Measurements from ENCODE around the gene NT5E.

Gene NT5E

DNA sequence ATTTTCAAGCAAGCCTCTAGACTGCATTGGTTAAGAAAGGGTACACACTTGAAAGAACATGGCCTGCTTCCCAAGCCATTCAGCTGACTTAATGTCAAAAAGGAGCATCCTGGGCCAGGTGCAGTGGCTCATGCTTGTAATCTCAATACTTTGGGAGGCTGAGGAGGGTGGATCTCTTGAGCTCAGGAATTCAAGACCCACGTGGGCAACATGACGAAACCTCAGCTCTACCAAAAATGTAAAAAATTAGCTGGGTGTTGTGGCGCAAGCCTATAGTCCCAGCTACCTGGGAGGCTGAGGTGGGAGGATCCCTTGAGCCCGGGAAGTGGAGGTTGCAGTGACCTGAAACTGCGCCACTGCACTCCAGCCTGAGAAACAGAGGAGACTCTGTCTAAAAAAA is 26.9 kb upstream of the NT5E start:
- DNase-seq = no peak

DNA sequence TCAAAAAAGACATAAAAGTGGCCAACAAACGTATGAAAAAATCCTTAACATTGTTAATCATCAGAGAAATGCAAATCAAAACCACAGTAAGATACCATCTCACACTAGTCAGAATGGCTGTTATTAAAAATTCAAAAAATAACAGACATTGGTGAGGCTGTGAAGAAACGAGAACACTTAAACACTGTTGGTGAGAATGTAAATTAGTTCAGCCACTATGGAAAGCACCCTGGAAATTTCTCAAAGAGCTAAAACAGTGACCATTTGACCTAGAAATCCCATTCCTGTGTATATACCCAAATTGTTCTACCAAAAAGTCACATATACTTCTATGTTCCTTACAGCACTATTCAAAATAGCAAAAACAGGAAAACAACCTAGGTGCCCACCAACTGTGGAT is 24.9 kb upstream of the NT5E start:
- no peak for DNase-seq

DNA sequence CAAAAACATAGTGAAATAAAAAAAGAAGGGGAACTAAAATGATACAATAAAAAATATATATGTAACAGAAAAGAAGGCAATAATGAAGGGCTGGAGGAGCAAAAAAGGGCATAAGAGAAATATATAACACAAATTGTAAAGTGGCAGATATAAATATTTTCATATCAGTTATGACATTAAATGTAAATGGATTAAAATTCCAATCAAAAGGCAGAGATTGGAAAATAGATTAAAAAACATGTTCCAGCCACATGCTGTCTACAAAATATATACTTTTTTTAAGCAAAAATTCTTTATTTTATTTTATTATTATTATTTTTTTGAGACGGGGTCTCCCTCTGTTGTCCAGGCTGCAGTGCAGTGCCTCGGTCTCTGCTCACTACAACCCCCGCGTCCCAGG is 23.9 kb upstream of the NT5E start:
- no peak for DNase-seq

DNA sequence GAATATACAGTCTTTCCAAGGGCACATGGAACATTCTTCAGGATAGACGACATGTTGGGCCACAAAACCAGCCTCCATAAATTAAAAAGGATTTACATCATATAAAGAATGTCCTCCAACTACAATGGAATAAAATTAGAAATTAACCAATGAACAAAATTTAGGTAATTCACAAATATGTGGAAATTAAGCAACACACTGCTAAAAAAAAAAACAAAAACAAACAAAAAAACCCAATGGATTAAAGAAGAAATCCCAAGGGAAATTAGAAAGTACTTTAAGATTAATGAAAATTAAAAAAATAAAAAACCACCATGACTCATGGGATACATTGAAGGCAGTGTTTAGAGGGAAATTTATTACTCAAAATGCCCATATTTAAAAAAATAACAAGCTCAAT is 21.4 kb upstream of the NT5E start:
- DNase-seq = no peak

DNA sequence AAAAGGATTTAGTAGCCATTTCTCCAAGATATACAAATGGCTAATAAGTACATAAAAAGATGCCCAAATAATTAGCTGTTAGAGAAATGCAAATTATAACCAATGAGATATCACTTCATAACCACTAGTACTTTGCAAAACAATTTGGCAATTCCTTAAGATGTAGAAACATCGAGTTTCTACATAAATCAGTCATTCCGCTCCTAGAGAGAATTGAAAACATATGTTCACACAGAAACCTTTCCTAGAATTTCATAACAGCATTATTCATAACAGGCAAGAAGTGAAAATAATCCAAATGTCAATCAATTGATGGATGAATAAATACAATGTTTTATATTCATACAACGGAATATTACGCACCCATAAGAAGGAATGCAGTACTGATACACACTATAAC is 20.5 kb upstream of the NT5E start:
- no peak for DNase-seq

DNA sequence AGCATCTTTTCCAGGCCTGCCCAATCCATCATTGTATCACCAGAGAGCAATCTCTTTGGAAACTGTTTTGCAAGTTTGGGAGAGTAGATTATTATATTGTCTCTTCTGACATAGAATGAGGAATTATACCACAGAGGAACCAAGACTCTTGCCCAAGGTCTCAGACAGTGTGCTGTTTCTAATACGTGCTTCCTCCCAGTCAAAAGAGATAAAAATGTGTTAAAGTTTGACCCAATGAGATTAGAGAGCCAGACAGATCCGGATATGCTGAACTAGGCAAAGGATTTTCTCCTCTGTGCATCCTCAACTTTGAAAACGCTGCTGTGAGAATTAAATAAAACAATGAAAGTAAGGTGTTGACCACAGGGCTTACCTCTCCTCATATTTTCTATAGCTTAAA is 18.6 kb upstream of the NT5E start:
- DNase-seq = no peak

DNA sequence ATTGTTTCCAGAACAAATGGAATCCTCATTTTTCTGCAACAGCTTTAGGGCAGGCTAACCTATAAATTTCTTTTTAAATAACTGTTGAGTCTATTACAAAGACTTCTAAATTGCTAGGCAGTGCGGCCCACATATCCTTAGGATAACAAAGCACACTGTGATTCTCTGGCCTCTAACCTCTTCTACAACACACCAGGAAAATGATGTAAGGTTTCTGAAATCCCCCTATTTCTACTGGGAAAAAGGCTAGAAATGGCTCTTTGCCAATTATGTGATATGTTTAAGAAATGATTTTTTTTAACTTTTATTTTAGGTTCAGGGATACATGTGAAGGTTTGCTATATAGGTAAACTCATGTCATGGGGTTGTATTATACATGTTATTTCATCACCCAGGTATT is 17.3 kb upstream of the NT5E start:
- no peak for DNase-seq

DNA sequence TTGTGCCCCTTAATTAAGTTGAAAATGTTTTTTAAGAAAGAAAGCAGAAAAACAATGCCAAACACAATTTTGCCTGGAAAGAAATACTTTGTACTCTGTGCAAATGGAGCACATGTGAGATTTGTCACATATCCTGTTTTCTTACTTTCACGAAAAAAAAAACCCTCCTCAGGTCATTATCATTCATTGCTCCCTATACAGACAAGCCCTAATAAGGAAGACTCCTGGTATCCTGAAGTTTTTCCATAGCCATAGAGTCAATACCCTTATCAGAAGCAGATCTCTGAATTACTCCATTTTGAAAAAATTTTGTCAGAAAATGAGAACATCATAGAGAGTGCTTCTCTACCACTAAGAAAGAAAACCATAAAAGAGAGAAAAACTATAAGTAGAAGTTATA is 14.0 kb upstream of the NT5E start:
- no peak for DNase-seq

DNA sequence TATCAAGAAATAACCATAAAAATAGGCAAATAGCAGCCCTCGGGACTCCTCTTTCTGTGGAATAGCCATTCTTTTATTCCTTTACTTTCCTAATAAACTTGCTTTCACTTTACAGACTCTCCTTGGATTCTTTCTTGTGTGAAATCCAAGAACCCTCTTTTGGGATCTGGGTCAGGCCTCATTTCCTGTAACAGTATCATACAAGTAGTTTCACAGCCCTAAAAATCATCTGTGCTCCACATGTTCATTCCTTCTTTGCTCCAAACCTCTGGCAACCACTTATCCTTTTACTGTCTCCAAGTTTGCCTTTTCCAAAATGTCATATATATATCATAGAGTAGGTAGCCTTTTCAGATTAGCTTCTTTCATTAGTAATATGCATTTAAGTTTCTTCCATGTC is 13.5 kb upstream of the NT5E start:
- DNase-seq = no peak

DNA sequence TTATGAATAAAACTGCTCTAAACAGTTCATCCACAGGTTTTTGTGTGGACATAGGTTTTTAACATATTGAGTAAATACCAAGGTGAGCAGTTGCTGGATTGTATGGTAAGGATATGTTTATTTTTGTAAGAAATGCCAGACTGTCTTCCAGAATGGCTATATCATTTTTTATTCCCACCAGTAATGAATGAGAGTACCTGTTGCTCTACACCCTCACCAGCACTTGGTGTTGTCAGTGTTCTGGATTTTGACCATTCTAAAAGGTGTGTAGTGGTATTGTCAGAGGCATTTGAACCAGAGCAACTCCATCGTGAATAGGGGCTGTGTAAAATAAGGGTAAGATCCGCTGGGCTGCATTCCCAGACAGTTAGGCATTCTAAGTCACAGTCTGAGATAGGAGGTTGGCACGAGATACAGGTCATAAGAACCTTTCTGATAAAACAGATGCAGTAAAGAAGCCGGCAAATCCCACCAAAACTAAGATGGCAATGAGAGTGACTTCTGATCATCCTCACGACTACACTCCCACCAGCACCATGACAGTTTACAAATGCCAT is 12.9 kb upstream of the NT5E start:
- DNase-seq = no peak

DNA sequence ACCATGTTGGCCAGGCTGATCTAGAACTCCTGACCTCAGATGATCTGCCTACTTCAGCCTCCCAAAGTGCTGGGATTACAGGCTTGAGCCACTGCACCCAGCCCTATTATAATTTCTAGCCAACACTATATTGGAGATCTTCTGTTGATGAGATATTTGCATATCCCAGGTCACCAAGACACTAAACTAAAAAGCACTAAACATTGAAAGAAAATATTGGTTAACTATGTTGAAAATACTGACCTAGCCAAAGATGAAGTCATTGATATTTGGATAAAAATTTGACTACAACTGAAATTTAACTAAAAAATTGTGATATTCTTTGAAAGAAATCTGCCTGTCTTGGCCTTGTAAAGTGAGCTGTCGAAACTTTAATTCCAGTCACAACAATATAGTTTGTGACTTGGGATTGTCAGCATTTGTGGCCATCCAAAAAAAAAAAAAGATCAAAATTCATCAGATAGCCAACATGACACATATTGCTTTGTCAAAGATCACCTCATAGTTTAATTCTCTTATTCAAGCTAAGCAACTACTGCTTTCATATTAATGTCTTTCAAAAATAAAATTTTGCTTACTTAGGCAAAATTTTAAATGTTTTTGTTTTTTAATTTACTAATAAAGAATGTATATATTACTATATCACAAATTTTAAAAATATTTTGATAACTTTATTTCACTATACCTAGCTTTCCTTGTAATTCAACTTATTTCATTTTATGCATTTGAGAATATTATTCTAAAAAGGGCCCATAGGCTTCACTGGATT is 6.3 kb upstream of the NT5E start:
- DNase-seq = no peak

DNA sequence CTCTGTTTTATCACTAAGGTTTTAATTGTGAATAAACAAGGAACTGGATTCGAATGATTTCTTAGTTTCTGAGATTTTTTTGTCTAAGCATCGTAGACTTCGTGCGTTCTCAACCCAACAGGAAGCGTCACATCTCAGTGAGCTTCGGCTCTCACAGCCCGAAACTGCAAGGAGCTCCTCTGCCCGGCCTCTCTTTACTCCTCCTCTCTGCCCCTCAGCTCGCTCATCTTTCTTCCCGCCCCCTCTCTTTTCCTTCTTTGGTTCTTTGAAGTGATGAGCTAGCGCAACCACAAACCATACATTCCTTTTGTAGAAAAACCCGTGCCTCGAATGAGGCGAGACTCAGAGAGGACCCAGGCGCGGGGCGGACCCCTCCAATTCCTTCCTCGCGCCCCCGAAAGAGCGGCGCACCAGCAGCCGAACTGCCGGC is 480 bp upstream of the NT5E start:
- DNase-seq = peak; percentile 24

DNA sequence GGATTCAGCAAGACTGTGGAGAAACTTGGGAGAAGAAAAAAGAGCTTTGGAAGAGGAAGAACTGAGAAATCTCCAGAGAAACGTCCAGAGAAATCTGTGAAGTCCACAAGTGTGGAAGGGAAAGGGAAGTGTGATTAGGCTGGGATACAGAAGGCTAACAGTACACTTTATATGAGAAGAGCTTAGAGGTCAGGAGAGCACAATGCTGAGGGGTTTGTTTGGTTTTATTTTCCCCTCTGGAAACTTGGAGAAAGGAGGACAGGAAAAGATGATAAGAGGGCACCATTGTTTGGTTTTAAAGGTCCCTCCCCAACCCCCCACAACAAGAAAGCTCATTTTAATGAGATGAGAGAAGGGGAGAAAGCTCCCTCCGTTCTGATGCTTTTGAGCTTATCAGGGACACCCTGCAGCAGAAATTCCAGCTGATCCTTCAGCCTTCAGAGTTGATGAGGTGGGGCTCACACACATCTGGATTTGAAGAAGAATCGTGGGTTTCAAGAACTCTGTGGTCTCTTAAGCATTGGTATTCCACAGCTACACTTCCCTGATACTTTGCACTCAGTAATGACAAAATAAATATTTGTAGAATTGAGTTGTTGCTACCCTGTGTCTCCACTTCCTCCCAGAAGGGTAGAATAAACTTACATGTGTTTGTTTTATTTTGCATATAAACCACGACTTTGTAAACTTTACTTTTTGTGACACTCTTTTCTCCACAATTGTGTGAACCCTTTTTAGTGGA is 1.9 kb downstream of the NT5E start:
- no peak for DNase-seq

DNA sequence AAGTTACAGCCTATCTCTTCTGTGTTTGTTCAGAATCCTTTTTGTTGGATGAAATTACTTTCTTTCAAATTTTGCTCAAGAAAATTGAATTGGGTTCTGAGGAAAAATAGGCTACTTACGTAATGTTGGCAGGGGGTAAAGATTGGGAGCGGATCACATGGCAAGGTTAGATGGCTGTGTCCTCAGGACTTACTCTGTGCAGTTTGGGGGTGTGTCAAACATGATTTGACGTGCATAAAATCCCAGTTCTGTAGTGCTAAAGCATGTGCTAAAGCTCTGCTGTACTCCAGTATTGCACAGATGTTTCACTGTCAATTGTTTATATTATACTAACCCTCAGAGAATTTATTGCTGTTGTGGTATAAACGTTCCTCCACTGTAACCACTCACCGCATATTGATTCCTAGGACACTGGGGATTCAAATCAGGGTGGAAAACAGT is 2.6 kb downstream of the NT5E start:
- DNase-seq = no peak

DNA sequence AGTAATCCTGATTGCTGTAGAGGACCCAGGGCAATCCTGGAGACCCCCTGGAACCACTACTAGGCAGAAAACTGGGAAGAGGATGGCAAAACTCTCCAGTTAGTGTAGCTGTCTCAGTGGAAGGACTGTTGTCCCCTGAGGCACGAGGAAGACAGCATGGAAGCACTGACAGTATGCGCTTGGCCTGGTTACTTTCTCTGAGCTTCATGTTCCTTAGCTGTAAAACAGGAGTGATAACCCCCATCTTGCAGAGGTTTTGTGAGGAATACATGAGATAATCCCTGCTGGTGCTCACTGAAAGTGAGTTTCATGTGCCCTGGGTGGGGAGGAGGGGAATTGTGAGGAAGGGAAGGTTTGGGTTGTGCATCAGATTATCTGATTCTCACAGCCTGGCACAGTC is 3.2 kb downstream of the NT5E start:
- no peak for DNase-seq

DNA sequence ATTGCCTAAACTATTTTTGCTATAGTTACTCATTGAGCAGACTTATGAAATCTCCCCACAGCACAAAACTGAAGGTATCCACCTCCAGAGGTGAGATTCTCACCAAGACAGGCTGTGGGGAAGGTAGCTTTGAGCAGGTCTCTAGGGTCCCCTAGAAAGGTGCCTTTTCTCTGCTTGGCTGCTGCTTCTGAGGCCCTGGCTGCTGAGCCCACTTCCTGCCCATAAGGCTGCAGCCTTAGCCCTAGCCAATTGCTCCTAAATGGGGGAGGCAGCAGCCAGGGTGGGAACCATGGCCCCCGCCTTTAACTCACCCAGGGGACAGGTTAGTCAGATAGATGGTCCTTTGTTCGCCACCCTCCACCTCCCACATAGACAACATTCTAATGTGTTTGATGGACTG is 3.6 kb downstream of the NT5E start:
- DNase-seq = no peak

DNA sequence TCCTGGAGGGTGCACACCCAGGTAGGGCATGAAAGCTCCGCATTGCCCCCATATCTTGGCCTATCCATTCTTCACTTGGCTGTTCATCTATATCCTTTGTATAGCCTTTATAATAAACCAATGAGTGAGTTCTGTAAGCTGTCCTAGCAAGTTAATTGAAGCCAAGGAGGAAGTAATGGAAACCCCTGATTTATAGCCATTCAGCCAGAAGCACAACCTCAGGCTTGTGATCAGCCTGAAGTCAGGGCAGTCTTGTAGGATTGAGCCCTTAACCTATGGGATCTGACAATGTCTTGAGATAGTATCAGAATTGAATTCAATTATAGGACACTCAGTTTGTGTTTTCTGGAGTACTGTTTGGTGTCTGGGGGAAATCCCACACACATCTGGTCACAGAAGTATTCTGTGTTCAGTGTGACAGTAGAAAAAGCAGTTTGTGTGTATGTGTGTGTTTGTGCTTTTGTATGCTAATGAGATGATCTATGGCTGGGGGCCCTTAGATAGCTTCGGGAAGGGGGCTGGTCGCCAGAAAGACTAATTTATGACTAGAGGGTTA is 5.7 kb downstream of the NT5E start:
- DNase-seq = no peak

DNA sequence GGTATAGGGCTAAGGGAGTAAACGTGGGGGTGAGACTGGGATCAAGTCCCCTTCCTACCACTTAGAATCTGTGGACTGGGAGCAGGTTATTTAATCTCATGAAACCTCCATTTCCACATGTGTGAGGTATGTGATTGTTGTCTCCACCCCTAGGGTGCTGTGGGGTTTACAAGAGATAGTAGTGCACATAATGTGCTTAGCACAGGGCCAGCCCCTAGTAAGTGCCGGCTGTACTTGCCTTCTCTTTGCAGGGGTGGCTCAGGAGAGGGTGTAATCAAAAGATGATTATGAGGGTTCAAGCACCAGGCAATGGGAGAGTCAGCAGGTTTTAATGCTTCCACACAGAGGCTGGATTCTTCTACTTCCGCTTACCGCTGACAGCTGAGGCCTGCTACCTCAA is 6.9 kb downstream of the NT5E start:
- DNase-seq = no peak

DNA sequence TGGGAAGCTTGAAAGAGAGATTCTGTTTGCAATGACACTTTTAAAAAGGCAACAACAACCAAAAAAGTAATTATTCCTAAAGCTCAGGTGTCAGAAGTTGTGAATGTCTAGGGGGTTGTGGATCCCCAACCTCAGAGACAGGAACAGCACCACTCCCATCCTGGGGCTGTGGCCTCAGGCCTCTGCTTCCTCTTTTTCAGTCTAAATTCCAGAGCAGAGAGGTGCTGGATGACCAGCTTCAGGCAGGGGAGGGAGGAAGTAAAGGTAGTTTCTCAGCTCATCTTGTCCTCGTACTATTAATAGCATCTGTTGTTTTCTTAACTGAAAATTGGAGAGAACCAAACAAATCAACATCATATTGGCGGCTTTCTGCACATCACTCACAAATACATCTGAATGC is 8.3 kb downstream of the NT5E start:
- no peak for DNase-seq

DNA sequence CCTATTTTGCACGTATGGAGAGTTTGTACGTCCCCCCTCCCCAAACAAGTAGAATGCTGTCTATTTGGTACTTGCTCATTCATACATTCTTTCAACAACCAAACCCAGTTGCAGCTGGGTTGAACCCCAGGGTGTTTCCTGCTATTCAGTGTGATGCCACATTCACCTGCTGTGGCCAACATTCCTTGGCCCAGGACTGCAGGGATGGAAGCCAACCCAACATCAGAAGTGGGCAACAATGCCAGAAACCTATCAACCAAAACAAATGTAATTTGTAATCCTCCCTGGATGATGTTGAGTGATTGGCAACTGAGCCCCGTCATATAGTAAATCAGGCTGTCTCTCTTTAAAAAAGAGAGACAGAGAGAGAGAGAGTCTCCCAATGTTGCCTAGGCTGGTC is 8.9 kb downstream of the NT5E start:
- no peak for DNase-seq

DNA sequence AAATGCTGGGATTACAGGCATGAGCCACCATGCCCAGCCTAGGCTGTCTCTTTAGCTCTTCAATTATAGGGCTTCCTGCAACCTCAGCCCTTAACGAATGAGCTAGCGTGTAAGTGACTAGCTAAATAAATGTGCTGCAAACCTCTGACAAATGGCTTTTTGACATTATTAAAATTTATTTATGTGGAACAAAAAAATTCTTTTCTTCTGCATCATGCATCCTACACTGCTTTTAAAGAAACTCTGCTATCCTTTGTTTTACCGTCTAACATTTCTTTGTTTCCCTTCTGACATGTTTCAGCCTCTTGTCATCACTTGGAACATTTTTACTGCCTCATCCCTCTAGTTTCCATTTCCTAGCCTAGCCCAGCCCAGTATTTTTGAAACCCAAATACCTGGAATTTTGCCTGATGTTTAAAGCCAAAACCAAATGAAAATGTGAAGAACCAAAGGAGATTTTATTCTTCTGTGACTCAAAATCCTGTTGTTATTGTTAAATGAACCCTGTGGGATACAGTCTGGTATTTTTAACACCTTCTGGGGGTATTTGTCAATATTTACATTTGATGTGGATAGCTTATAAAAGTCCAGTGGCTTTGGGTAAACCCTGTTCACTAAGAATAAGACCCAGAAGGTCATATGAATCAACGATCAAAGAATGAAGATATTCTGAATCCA is 9.5 kb downstream of the NT5E start:
- DNase-seq = no peak

DNA sequence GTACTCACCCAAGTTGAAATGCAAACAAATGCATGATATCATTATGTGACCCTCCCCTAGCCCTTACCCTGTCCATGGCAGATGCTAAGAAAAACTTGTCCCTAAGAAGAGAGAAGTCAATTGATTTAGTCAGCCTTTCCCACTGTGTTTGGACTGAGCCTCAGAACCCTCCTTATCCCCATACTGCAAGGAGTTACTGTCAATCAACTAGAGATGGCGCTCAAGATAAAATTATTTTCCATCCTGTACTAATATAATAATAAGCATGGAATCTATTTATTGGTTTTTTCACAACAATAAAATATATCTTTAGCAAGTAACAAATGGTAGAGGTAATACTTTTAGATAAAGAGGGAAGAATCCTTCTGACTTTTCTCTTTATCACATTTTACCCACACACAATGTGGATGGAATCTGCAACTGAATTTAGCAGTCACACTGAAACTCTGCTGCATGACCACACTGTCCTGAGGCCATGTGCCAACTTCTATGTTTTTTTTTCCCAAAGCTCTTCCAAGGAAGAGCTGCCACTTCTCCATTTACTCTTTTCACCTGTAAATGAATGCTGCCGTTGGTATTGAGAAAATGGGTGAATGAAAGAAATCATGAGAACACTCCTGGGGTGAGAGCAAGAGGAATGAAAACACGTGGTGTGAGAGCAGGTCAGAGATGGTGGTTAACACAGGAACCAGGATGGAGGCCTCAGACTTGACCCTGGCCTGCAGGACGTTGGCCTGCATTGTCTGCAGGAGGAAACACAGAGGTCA is 10.5 kb downstream of the NT5E start:
- DNase-seq = no peak
